NCI-H82 treated with DMSO at 0.1 percent for 48 hours (cell line): ENCODE results near the gene STAT5B.
"Not testable (repeated sequence)": the region's sequence is repeated elsewhere in the genome, so short reads cannot be mapped to it uniquely, and the experiment has no call there.

ENCODE experiments used
- DNase-seq: peaks from one replicate; lab custom pipeline; 2025; ENCODE audit not compliant: unreplicated experiment; lab: John Stamatoyannopoulos, UW

The STAT5B gene

DNA sequence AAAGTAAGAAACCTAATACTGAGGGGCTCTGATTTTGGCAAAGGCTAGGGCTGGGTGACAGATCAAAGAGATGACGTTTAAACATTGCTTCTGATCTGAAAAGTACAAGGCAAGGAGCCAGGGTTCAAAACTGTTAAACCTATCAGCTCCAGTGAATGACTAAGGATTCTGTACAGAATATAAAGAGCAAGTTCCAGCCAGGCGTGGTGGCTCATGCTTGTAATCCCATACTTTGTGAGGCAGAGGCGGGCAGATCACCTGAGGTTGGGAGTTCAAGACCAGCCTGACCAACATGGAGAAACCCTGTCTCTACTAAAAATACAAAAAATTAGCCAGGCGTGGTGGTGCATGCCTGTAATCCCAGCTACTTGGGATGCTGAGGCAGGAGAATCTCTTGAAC, 35.3 kb downstream of the STAT5B start:
- DNase-seq: not testable (repeated sequence)

DNA sequence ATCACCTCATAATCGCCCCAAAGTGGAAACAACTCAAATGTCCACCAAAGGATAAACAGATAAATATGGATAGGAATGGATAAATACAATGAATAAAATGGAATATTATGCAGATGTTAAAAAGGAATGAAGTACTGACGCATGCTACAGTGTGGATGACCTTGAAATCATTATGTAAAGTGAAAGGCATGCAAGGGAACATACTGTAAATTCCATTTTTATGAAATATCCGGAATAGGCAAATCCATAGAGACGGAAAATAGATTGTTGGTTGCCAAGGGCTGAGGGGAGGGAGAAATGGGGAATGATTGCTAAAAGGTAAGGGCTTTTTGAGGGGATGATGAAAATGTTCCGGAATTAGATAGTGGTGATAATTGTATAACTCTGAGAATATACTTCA, 36.0 kb downstream of the STAT5B start:
- DNase-seq: no peak

DNA sequence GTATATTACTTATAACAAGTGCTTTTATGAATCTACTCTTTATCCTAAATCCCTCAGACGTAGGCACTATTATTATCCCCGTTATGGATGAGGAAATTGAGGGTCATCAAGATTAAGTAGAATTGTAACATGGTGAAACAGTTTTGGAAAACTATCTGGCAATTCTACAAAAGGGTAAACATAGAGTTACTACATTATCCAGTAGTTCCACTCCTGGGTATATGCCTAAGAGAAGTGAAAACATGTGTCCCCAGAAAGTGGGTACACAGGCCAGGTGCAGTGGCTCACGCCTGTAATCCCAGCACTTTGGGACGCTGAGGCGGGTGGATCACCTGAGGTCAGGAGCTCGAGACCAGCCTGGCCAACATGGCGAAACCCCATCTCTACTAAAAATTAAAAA, 36.6 kb downstream of the STAT5B start:
- DNase-seq: not testable (repeated sequence)

DNA sequence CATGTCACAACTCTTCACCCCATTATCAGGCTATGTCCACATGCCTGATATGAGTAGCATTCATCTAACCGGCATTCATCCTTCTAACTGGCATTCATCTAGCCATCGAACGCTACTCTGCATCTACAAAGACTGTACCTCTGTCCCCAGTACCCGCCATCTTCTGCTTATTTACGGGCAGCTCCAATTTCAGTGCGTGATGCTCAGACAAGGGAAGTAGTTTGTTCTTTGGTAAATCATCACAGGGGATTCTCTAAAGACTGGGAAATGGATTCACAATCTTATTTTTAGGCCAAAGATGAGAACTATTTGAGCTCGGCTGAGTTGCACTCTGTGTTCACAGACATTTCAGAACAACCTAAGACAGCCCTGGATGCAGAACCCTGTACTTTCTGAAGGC, 39.4 kb downstream of the STAT5B start:
- no peak for DNase-seq

DNA sequence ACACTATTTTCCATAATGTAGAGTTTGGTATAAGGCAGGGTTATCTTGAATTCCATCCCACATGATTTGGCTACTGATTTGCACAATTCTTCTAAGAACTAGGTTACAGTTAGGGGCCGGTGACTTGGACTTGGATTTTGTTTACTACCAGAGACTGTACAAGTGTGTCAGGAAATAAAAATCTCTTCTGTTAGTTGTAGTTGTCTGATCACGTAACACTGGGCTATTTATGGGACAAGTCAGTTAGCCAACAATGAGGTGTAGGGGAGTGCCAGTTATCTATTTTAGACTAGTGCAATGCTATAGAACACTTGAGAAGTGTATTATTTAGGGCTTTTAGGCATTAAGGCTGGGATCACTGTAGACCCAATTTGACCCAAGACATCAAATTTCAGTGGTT, 42.2 kb downstream of the STAT5B start:
- no peak for DNase-seq

DNA sequence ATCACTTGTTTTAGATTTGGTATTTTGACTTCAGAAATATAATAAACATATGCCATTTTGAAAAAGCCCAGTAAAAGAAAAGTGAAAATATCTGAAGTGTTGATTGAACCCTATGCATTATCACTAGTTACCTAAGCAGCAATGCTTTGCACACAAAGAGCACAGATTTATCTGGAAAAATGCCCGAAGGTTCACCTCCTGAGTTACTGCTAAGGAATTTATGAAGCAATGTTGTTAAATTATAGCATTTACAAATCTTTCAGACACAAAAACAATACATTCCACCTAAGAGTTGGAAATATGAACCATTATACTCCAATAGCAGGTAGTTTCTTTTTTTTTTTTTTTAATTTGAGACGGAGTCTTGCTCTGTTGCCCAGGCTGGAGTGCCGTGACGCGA, 43.0 kb downstream of the STAT5B start:
- DNase-seq: no peak

DNA sequence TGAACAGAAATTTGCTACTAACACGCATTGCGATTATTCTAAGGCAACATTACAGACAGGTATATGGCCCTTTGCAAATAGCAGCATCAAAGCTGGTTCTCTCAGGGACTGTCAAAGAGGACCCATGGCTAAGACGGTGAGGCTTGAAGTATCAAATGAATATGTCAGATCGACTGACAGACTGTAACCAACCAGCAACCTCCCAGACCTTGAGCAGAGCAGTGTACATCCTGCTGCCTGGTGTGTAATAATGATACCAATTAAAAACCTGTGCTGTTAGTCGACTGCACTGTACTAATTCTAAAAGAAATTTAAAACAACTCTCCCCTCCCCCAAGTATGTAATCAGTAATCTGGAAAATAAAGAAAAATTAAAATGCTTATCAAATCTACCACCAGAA, 46.0 kb downstream of the STAT5B start:
- DNase-seq: no peak

DNA sequence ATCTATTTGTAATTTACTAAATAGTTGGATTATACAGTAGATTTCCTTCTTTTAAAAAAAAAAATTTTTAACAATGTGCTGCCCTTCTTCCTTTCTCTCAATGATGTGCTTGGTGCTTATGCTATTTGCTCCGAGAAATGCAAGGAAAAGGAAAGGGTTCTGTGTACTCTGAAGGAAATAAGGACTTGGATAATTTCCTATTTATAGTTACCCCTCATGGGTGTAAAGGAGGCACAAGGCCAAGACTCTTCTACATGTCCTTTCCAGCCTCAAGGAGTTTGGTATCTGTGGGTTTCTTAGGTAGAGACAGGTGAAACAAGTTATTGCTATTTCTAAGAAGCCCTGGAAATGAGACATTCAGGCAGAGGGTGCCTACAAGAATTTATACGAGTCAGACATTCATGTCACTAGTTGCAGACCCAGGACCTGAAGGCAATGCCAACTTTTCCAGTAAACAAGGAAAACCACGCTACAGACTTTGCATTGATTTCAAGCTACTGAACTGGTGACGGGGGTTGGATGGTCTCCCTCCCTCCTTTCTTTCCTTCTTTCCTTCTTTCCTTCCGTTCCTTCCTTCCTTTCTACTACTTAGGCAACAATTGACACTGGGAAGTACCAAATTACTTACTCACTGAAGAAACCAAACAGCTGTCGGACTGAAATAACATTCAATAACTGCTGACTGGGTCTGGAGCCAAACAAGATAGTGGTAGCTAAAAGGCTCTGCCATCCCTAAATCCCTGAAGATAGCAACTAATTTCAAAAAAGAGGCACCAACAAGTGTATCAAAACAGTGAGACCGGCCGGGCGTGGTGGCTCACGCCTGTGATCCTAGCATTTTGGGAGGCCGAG, 48.1 kb downstream of the STAT5B start:
- DNase-seq: no peak

DNA sequence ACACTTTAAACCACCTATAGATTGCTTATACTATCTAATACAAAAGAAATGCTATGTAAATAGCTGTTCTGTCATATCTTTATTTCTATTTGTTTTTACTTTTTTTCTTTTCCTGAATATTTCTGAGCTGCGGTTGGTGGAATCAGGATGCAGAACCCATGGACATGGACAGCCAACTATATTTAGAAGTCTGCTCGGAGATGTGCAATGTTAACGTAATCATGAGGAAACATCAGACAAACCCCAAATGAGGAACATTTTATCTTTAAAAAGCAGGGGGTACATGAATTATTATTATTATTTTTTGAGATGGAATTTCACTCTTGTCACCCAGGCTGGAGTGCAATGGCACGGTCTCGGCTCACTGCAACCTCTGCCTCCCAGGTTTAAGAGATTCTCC, 50.5 kb downstream of the STAT5B start:
- no peak for DNase-seq

DNA sequence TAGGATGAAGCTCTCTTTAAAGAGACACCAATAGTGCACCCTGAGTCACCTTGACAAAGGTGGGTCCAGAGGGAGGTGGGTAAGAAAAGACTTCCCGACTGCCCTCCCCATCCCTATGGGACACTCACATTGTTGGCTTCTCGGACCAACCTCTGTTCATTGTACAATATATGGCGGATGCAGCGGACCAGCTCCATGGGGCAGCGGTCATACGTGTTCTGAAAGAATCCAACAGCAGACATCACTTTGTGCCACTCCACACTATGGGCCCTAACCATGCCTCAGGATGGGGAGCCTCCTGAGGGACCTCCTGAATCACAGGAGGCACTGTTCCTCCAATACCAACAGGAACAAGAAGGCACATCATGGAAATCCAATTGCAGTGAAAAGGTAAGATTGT, 51.5 kb downstream of the STAT5B start:
- DNase-seq: no peak

DNA sequence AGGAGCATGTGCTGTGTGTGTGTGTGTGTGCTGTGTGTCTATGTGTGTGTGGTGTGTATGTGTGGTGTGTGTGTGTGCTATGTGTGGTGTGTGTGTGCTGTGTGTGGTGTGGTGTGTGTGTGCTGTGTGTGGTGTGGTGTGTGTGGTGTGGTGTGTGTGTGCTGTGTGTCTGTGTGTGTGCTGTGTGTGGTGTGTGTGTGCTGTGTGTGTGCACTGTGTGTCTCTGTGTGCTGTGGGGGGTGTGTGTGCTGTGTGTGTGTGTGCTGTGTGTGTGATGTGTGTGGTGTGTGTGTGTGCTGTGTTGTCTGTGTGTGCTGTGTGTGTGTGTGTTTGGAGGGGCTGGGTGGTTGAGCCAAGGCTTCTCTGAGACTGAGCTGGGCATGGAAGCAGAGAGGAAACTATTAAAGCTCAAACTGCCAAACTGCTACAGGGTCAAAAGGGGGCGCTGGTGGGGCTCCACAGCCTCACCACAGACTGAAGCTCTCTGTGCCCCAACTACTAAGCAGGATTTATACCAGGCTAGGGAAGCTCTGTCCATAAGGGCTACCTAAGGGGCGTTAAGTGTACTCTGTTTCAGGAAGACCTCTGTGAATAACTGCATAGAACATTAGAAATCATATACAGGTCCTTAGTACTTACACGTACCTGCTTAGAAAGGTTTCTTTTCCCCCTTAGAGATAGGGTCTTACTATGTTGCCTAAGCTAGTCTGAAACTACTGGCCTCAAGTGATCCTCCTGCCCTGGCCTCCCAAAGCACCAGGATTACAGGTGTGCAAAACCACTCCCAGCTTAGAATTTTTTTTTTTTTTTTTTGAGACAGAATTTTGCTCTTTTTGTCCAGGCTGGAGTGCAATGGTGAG, 54.1 kb downstream of the STAT5B start:
- DNase-seq: peak; percentile 38

DNA sequence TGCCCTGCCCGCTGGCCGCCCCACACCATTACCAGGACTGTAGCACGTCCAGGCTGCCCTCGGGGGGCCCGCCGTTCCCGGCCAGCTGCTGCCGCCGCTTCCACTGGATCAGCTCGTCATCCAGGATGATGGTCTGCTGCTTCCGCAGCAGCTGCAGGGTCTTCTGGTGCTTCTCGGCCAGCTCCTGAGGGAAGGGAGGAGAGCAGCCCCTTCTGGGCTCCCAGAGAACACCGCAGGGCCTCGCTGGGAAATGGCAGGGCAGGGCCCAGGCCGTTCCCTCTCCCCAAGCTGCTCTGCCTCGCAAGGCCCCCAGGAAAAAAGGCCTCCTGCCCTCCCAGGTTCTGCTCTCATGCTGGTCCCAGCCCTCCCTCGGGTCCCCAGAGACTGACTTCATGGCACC, 56.9 kb downstream of the STAT5B start:
- DNase-seq: not testable (repeated sequence)

DNA sequence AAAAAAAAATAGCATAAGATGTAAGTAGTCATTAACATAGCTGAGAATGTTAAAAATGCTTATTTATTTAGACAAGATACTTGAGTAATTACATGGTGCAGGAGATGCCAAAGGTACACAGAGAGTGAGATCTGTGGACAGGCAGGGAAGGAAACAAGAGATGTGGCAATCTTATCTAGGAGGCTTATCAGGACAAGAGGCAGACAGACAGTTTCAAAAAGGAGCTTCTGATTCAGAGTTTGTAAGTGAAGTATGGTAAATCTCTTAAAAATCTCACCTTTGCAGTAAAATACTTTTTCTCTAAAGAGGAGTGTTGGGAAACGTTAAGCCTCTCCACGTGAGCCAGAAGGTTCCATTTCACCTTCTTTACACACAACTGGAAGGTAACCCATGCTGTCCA, 62.0 kb downstream of the STAT5B start:
- DNase-seq: no peak

DNA sequence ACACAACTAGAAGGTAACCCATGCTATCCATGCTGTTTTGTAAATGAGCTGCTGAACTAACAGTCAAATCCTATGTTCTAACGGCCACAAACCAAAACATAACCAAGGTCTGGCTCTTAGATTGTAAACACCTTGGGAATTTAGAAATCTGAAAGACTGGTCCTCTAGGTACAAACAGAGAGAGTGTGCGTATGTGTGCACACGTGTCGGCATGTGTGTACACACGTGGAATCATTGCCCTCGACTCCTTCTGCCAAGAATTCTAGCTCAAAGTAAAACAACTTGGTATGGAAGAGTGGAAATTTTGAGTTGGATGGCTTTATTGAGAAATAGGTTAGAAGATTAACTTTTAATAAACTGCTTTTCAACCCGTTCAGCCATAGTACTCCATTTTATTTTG, 63.8 kb downstream of the STAT5B start:
- no peak for DNase-seq

DNA sequence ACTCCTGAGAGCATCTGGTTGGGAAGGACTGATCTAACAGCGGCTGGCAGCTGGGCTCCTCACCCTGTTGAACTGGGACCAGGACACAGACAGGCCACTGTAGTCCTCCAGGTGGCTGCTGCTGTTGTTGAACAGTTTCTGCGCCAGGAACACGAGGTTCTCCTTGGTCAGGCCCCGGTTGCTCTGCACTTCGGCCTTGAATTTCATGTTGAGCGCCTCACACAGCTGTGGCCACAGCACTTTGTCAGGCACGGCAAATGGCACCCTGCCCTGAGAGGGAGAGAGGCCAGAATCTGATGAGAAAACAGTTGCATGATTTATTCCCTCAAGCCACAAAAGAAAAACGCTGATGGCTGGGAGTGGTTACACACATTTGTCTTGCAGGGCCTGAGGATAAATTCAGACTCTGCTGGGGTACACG, 64.3 kb downstream of the STAT5B start:
- not testable (repeated sequence) for DNase-seq

DNA sequence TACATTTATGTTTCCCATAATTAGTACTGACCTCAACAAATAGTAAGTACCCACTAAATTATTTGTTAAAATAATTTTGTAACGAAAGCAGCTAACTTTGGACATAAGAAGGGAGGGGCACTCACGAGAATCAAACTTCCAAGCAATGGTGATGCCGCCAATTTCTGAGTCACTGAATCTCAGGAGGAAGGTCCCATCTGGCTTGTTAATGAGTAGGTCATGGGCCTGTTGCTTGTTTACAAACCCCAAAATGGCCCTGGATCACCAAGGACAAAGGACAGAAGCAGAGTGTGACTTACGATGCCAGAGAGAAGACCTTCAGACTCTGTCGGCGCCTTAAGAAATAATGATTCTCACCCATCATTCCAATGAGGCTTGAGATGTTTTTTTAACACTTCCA, 66.1 kb downstream of the STAT5B start:
- no peak for DNase-seq

DNA sequence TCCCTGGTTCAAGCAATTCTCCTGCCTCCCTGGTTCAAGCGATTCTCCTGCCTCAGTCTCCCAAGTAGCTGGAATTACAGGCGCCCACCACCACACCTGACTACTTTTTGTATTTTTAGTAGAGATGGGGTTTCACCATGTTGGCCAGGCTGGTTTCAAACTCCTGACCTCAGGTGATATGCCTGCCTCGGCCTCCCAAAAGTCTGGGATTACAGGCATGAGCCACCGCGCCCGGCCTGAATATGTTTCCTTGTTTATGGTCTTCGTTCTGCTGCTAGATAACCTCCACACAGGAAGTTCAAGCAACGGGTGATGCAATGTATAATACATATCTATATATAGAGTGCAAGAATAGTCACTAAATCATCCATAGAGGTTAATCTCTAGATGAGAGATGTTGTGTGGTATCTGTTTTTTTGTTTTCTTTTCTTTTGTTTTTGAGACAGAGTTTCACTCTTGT, 70.0 kb downstream of the STAT5B start:
- not testable (repeated sequence) for DNase-seq

DNA sequence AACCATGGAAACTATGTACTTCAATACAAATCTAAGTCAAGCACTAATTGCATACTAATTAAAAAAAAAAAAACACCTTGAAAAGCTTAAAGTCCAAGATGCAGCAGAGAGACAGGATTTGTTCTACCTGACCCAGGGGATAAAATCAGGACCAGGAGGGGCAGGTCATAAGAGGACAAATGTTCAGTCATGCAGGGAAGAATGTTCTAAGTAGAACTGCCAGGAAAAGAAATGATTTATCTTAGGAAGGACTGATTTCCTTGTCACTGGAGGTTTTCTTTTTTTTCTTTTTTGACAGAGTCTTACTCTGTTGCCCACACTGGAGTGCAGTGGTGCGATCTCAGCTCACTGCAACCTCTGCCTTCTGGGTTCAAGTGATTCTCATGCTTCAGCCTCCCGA, 72.8 kb downstream of the STAT5B start:
- DNase-seq: no peak

DNA sequence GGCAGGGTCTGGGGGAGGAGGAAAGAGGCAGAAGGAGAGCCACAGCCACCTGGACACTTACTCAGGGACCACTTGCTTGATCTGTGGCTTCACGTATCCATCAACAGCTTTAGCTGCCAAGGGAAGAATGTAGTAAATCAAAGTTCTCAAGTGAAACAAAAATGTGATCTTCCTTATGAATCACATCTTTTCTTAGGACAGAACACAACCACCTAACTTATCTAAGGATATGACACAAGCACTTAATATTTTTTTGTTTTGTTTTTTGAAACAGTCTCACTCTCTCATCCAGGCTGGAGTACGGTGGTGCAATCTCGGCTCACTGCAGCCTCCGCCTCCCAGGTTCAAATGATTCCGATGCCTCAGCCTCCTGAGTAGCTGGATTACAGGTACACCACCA, 73.5 kb downstream of the STAT5B start:
- DNase-seq: no peak

DNA sequence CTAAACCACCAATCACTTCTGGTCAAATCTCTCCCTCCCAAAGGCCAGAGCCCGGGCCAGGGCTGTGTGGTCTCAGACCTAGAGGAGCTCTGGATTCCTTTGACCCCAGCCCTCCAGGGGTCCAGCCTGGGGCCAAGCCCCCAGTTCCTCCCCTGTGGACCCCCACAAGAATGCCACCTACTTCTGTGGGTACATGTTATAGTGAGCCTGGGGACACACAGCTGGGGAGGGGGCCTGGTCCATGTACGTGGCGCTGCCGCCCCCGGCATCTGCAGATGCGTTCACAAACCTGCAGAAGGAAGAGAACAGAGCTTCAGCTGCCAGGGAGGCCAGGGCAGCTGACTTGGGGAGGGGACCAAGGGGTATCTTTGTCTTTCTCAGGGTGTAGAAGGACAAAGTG, 74.0 kb downstream of the STAT5B start:
- DNase-seq: no peak

DNA sequence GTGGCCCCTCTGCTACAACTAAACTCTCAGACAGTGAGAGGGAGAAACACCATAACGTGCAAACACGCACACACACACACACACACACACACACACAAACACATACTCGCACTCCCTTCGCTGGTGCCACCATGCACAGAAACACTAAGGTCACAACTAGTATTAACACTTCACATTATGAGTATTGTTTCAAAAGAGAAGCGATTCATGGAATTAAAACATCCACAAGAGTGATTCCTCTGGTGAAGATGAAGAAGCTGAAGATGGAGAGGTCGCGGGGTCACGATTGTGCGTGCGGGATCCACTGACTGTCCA, 74.8 kb downstream of the STAT5B start:
- no peak for DNase-seq

DNA sequence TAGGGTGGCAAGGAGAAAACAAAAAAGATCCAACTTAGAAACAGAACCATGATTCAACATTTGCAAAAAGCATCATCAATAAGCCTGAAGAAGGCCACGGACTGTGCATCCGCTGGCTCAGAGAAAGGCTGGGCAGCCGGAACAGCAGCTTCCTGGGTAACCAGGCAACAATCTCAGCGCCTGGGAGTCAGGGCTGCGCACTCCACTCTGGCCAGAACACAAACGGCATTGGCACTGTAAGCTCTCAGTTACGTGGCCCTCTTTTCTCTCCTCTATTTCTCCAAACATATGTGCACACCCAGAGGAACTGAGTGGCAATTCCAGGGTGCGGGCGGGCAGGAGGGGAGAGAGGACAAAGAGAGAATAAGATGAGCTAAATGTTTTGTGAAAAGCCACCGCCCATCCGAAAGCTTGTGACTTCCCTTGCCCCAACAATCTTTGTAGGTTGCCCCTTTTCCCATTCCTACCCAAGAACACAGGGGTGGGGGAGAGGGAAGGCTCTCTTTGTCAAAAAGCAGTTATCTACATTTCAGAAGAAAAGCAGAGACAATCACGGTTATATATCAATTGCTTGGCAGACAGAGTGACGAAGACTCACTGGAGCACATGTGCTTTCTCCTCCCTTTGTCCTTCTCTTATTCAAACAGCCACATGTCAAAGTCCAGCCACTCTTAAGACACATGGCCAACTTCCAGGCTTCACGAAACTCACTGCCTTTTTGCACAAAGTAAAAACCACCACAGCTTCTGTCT, 75.3 kb downstream of the STAT5B start:
- DNase-seq: no peak
